ENCODE results near the gene PKNOX2.

- TF ChIP-seq CTCF (IDR thresholded peaks at IDR 0.05) (no peak), POLR2A (IDR thresholded peaks at IDR 0.05) (no peak), POLR2AphosphoS5 (IDR thresholded peaks at IDR 0.05) (no peak), EP300 (IDR thresholded peaks at IDR 0.05; ENCODE audit: low read depth) (no peak)
Observed at GRCh38 chr11:125418396-125418795, 253.8 kb downstream of the PKNOX2 start.

All from transverse colon (tissue), 4 donors.